HG02571 (cell line): ENCODE results near the gene QSOX2.

Experiments used
- ATAC-seq: cut with Tn5 transposase; IDR thresholded peaks from one replicate; pipeline ENCODE4 v1.9.1; 2021; ENCODE audit warnings: mild to moderate bottlenecking, moderate library complexity; ENCODE audit not compliant: unreplicated experiment

The QSOX2 gene

GRCh38 chr9:136223871-136224640, 21.6 kb downstream of the QSOX2 start:
- no peak for ATAC-seq

- no peak for ATAC-seq
Measured at GRCh38 chr9:136222906-136223285, 22.7 kb downstream of the QSOX2 start.

GRCh38 chr9:136222166-136222905, 23.3 kb downstream of the QSOX2 start:
- no peak for ATAC-seq

GRCh38 chr9:136220017-136220729, 25.4 kb downstream of the QSOX2 start:
- no peak for ATAC-seq

- no peak for ATAC-seq
Measured at GRCh38 chr9:136219276-136219675, 26.3 kb downstream of the QSOX2 start.

- no peak for ATAC-seq
Measured at GRCh38 chr9:136218673-136219072, 26.9 kb downstream of the QSOX2 start.

- ATAC-seq = no peak
Measured at GRCh38 chr9:136218271-136218670, 27.3 kb downstream of the QSOX2 start.

GRCh38 chr9:136216541-136217244, 28.9 kb downstream of the QSOX2 start:
- ATAC-seq = no peak

- ATAC-seq = no peak
Measured at GRCh38 chr9:136213733-136214132, 31.9 kb downstream of the QSOX2 start.

- no peak for ATAC-seq
Measured at GRCh38 chr9:136212345-136212950, 33.2 kb downstream of the QSOX2 start.

GRCh38 chr9:136211441-136212344, 33.9 kb downstream of the QSOX2 start:
- ATAC-seq = no peak

- no peak for ATAC-seq
Measured at GRCh38 chr9:136211006-136211405, 34.6 kb downstream of the QSOX2 start.

- ATAC-seq = no peak
Measured at GRCh38 chr9:136210276-136210675, 35.3 kb downstream of the QSOX2 start.

- no peak for ATAC-seq
Measured at GRCh38 chr9:136209786-136210185, 35.8 kb downstream of the QSOX2 start.

GRCh38 chr9:136209232-136209631, 36.4 kb downstream of the QSOX2 start:
- no peak for ATAC-seq

- ATAC-seq = no peak
Measured at GRCh38 chr9:136208675-136209074, 36.9 kb downstream of the QSOX2 start.

GRCh38 chr9:136207616-136208015, 38.0 kb downstream of the QSOX2 start:
- no peak for ATAC-seq

GRCh38 chr9:136206602-136207275, 38.9 kb downstream of the QSOX2 start:
- ATAC-seq = no peak

- ATAC-seq = no peak
Measured at GRCh38 chr9:136205707-136205992, 40.0 kb downstream of the QSOX2 start.
